ENCODE measurements around the gene TMEM132A. TPM values are rescaled to one million over a fixed set of nuclear protein-coding genes. Genes with fewer than 3 reads are reported as not detected.
A peak's percentile ranks its signal among the peaks of the same experiment; 100 is the strongest.

The TMEM132A gene
- total RNA-seq, 1 donor from 2014 or later, result 6.1 TPM

GRCh38 chr11:60945295-60945667, 21.0 kb downstream of the TMEM132A start:
- no peak for DNase-seq (ENCODE audit: extremely low spot score in 2 of 2)
- peaks cover 0 to 24% of the 10 kb centered on the region in 2 donors for H3K36me3 ChIP-seq
- intact Hi-C loops (cut with DNase I), result no loop called here

GRCh38 chr11:60946601-60947264, 22.5 kb downstream of the TMEM132A start:
- Histone ChIP-seq H3K27ac (no peak overlapping the region), H3K36me3 (peaks cover 0 to 10% of the 10 kb centered on the region in 2 donors), H3K4me3 (no peak overlapping the region), H3K27me3 (no peaks in the 10 kb centered on the region), H3K9me3 (no peaks in the 10 kb centered on the region), H3K4me1 (peaks cover 32% of the 10 kb centered on the region)
- intact Hi-C loops (cut with DNase I), result no loop called here
- TF ChIP-seq POLR2AphosphoS5 (IDR thresholded peaks at IDR 0.05; ENCODE audit: insufficient read depth in 1 of 2, low read depth in 1 of 2) (no peak), CTCF (IDR thresholded peaks at IDR 0.05) (no peak), POLR2A (IDR thresholded peaks at IDR 0.05) (no peak)
- no peak for DNase-seq (ENCODE audit: extremely low spot score in 2 of 2)

More at GRCh38 chr11:60945295-60945667, 21.0 kb downstream of the TMEM132A start:
- no peak for TF ChIP-seq POLR2AphosphoS5 (IDR thresholded peaks at IDR 0.05; ENCODE audit: insufficient read depth in 1 of 2, low read depth in 1 of 2)
- TF ChIP-seq POLR2A (IDR thresholded peaks at IDR 0.05), result no peak
- TF ChIP-seq CTCF (IDR thresholded peaks at IDR 0.05), result no peak
- Histone ChIP-seq H3K4me1 (peaks cover 27% of the 10 kb centered on the region), H3K27me3 (no peaks in the 10 kb centered on the region), H3K4me3 (no peak overlapping the region), H3K9me3 (no peaks in the 10 kb centered on the region), H3K27ac (no peak overlapping the region)

- no peaks in the 10 kb centered on the region for H3K9me3 ChIP-seq
- no peak overlapping the region for H3K27ac ChIP-seq
- intact Hi-C loops (cut with DNase I), result no loop called here
- no peak for DNase-seq (ENCODE audit: extremely low spot score in 2 of 2)
- no peak overlapping the region for H3K4me3 ChIP-seq
- H3K27me3 ChIP-seq, result no peaks in the 10 kb centered on the region
- TF ChIP-seq POLR2AphosphoS5 (IDR thresholded peaks at IDR 0.05; ENCODE audit: insufficient read depth in 1 of 2, low read depth in 1 of 2) (no peak), CTCF (IDR thresholded peaks at IDR 0.05) (no peak), POLR2A (IDR thresholded peaks at IDR 0.05) (no peak)
- peaks cover 29% of the 10 kb centered on the region for H3K4me1 ChIP-seq
- peaks cover 0 to under 1% of the 10 kb centered on the region in 2 donors for H3K36me3 ChIP-seq
These were observed 23.4 kb downstream of the TMEM132A start for GRCh38 chr11:60947700-60948099.

- intact Hi-C loops (cut with DNase I), result no loop called here
- TF ChIP-seq POLR2AphosphoS5 (IDR thresholded peaks at IDR 0.05; ENCODE audit: insufficient read depth in 1 of 2, low read depth in 1 of 2) (no peak), POLR2A (IDR thresholded peaks at IDR 0.05) (no peak)
- Histone ChIP-seq H3K36me3 (no peaks in the 10 kb centered on the region), H3K4me1 (peaks cover 31% of the 10 kb centered on the region), H3K9me3 (no peaks in the 10 kb centered on the region), H3K27ac (no peak overlapping the region), H3K4me3 (no peak overlapping the region), H3K27me3 (no peaks in the 10 kb centered on the region)
- DNase-seq (ENCODE audit: extremely low spot score in 2 of 2), result no peak
These were observed 24.0 kb downstream of the TMEM132A start for GRCh38 chr11:60948250-60948649.

GRCh38 chr11:60950024-60950423, 25.8 kb downstream of the TMEM132A start:
- TF ChIP-seq POLR2AphosphoS5 (IDR thresholded peaks at IDR 0.05; ENCODE audit: insufficient read depth in 1 of 2, low read depth in 1 of 2), result no peak
- Histone ChIP-seq H3K27ac (peak overlapping the region; percentile 91), H3K4me3 (peak overlapping the region; percentile 56 to 75), H3K27me3 (no peaks in the 10 kb centered on the region), H3K9me3 (no peaks in the 10 kb centered on the region), H3K36me3 (no peaks in the 10 kb centered on the region), H3K4me1 (peaks cover 27% of the 10 kb centered on the region)
- DNase-seq (ENCODE audit: extremely low spot score in 2 of 2), result no peak
- intact Hi-C loops (cut with DNase I), result no loop called here

GRCh38 chr11:60950933-60951605, 26.8 kb downstream of the TMEM132A start:
- Histone ChIP-seq H3K9me3 (no peaks in the 10 kb centered on the region), H3K36me3 (no peaks in the 10 kb centered on the region), H3K4me3 (peak overlapping the region; percentile 56 to 75), H3K4me1 (peaks cover 27% of the 10 kb centered on the region), H3K27me3 (no peaks in the 10 kb centered on the region), H3K27ac (peak overlapping the region; percentile 91)
- DNase-seq (ENCODE audit: extremely low spot score in 2 of 2), result no peak
- intact Hi-C loops (cut with DNase I), result no loop called here
- TF ChIP-seq POLR2AphosphoS5 (IDR thresholded peaks at IDR 0.05; ENCODE audit: insufficient read depth in 1 of 2, low read depth in 1 of 2) (peak in 1 of 2 donors; percentile 10), CTCF (IDR thresholded peaks at IDR 0.05) (no peak), POLR2A (IDR thresholded peaks at IDR 0.05) (no peak)

Data from vagina (tissue), 2 donors.